GM12878 (cell line): ENCODE results near the gene EIF1. TPM values are rescaled to one million over a fixed set of nuclear protein-coding genes. Genes with fewer than 3 reads are reported as not detected.

Experiments used
- ATAC-seq: fragments of 200-7000 bp; cut with Tn5 transposase; 3 replicates; pipeline ENCODE4 v1.9.1; 2020; ENCODE audit warnings: mild to moderate bottlenecking, moderate library complexity
- BruUV-seq: library from RNA; stranded (reverse); fragments of 400-500 nt; replicated peaks from 2 replicates; lab custom pipeline; 2021; lab: Mats Ljungman, UMichigan
- CTCF ChIA-PET: fragments of 300-600 bp; sonication (Branson Sonifier 250); formaldehyde crosslinking; extraction: SDS; loops from one replicate; lab custom pipeline; 2021; ENCODE audit warnings: inconsistent platforms; lab: Yijun Ruan, JAX
- POLR2A ChIA-PET: fragments of 350-600 bp; formaldehyde crosslinking; extraction: SDS; loops from one replicate; lab custom pipeline; 2021; ENCODE audit warnings: inconsistent platforms; lab: Charles Lee
- RAD21 ChIA-PET: fragments of 300-600 bp; sonication (Branson Sonifier 250); formaldehyde crosslinking; loops from one replicate; lab custom pipeline; 2023; ENCODE audit warnings: antibody characterized with exemption; ENCODE audit not compliant: unreplicated experiment; lab: Charles Lee
- SMC1A ChIA-PET: fragments of 300-600 bp; sonication (Branson Sonifier 250); formaldehyde crosslinking; loops from one replicate; lab custom pipeline; 2023; ENCODE audit not compliant: unreplicated experiment, uncharacterized antibody; lab: Charles Lee
- DNase-seq: peaks from one replicate; pipeline ENCODE4 v3.0.0-alpha.2; 2011; ENCODE audit warnings: low read depth, low spot score
- FAIRE-seq: peaks from 3 replicates; lab custom pipeline; 2011; peaks lifted over from hg19 to GRCh38; lab: Jason Lieb, UNC
- H2AFZ ChIP-seq: 2 replicates; pipeline ENCODE4 v1.6.0; 2011; ENCODE audit warnings: low read depth, low read length, control low read depth; ENCODE audit not compliant: control insufficient read depth
- H3K27ac ChIP-seq: 2 replicates; pipeline ENCODE4 v1.5.1; 2011; ENCODE audit warnings: control low read depth; ENCODE audit not compliant: control insufficient read depth, insufficient read depth
- H3K27me3 ChIP-seq, 2 experiments: replicated peaks in 1 of 2; 2 replicates each; pipeline versions ENCODE4 v1.6.0 to v1.6.1; 2011; ENCODE audit warnings: low read length in 1 of 2; ENCODE audit not compliant: control insufficient read depth in 2 of 2, insufficient read depth in 2 of 2
- H3K36me3 ChIP-seq, 2 experiments: 2 replicates each; pipeline ENCODE4 v1.5.1; 2011; ENCODE audit warnings: low read length in 1 of 2; ENCODE audit not compliant: control insufficient read depth in 2 of 2, insufficient read depth in 2 of 2
- H3K4me1 ChIP-seq: 2 replicates; pipeline ENCODE4 v1.6.1; 2011; ENCODE audit warnings: mild to moderate bottlenecking, low read length, moderate library complexity, mixed read lengths; ENCODE audit not compliant: control insufficient read depth, insufficient read depth
- H3K4me2 ChIP-seq: 2 replicates; pipeline ENCODE4 v1.6.0; 2011; ENCODE audit warnings: control low read depth; ENCODE audit not compliant: control insufficient read depth, insufficient read depth
- H3K4me3 ChIP-seq: fragments of 200-600 bp; sonication (generic); 2 replicates; pipeline ENCODE4 v1.5.1; 2016
- H3K79me2 ChIP-seq: 2 replicates; pipeline ENCODE4 v1.6.0; 2011; ENCODE audit warnings: low read length; ENCODE audit not compliant: control insufficient read depth, insufficient read depth
- H3K9ac ChIP-seq: 2 replicates; pipeline ENCODE4 v1.8.0; 2011; ENCODE audit warnings: low read length, control low read depth, mixed read lengths; ENCODE audit not compliant: control insufficient read depth, insufficient read depth
- H3K9me3 ChIP-seq: replicated peaks from 3 replicates; pipeline ENCODE4 v1.5.1; 2011; ENCODE audit warnings: mild to moderate bottlenecking, low read length; ENCODE audit not compliant: control insufficient read depth, insufficient read depth
- H4K20me1 ChIP-seq: 2 replicates; pipeline ENCODE4 v1.6.0; 2011; ENCODE audit not compliant: control insufficient read depth, insufficient read depth
- MEF2A ChIP-seq: IDR thresholded peaks from 2 replicates; pipeline ENCODE4 v1.6.1; 2011; ENCODE audit warnings: low read depth, mild to moderate bottlenecking, low read length, moderate library complexity; ENCODE audit not compliant: insufficient read depth
- NFXL1 ChIP-seq: fragments of 450-650 bp; IDR thresholded peaks from 2 replicates; pipeline ENCODE4 v1.6.1; 2017; ENCODE audit warnings: antibody characterized with exemption, mild to moderate bottlenecking, borderline replicate concordance
- PBX3 ChIP-seq: IDR thresholded peaks from 2 replicates; pipeline ENCODE4 v1.6.1; 2011; ENCODE audit warnings: mild to moderate bottlenecking, low read depth, low read length, moderate library complexity; ENCODE audit not compliant: insufficient replicate concordance
- POLR2AphosphoS2 ChIP-seq: IDR thresholded peaks from 2 replicates; pipeline ENCODE4 v1.6.1; 2011; ENCODE audit warnings: low read depth, mild to moderate bottlenecking, low read length, improper control_type of control experiment, moderate library complexity
- RFX5 ChIP-seq: IDR thresholded peaks from 2 replicates; pipeline ENCODE4 v1.6.1; 2011; ENCODE audit warnings: low read depth, low read length, improper control_type of control experiment
- SIN3A ChIP-seq: IDR thresholded peaks from 2 replicates; pipeline ENCODE4 v1.6.1; 2012; ENCODE audit warnings: low read depth, low read length, improper control_type of control experiment
- SREBF2 ChIP-seq: IDR thresholded peaks from 2 replicates; pipeline ENCODE4 v1.6.1; 2012; ENCODE audit warnings: mild to moderate bottlenecking, low read length
- TARDBP ChIP-seq: IDR thresholded peaks from 2 replicates; pipeline ENCODE4 v1.6.1; 2016; ENCODE audit warnings: borderline replicate concordance
- TCF12 ChIP-seq: IDR thresholded peaks from 2 replicates; pipeline ENCODE4 v1.6.1; 2011; ENCODE audit warnings: low read depth, mild to moderate bottlenecking, low read length
- TCF7 ChIP-seq: IDR thresholded peaks from 2 replicates; pipeline ENCODE4 v1.6.1; 2014; ENCODE audit warnings: antibody characterized with exemption, borderline replicate concordance
- YBX1 ChIP-seq: fragments of 450-650 bp; IDR thresholded peaks from 2 replicates; pipeline ENCODE4 v1.6.1; 2016; ENCODE audit warnings: antibody characterized with exemption
- WGBS: methylation state at CpG from one replicate; pipeline ENCODE4 v1.1.6; 2016; ENCODE audit warnings: low lambda C conversion rate; ENCODE audit not compliant: insufficient replicate concordance, insufficient coverage; ENCODE audit errors: missing lambda C conversion rate; 5-methylcytosine and 5-hydroxymethylcytosine counted together
- in situ Hi-C: fragments of 300-500 bp; cut with MboI; formaldehyde crosslinking; loops from 9 replicates; pipeline ENCODE4 v1.14.3; 2018; ENCODE audit warnings: mixed read lengths
- intact Hi-C: fragments of 100-400 bp; cut with micrococcal nuclease; formaldehyde crosslinking; loops from one replicate; pipeline ENCODE4 v1.14.2; 2022; ENCODE audit not compliant: unreplicated experiment
- polyA plus RNA-seq, 11 experiments: library from polyadenylated mRNA; depleted of rRNA in 4 of 11; unstranded in 6 of 11; stranded (reverse) in 5 of 11; fragments of >200 nt; fragmentation: Nextera tagmentation in 4 of 11; fragmentation: Illumina TruSeq in 1 of 11; extraction: Ambion mirVana in 4 of 11; extraction: Trizol in 1 of 11; gene quantifications; 1 replicate in 1 of 11; 2 replicates in 10 of 11; pipeline versions ENCODE4 v1.2.1 to v1.2.3, GENCODE V29; 2011 to 2016; ENCODE audit warnings: inconsistent platforms in 2 of 11, missing spikeins in 2 of 11, low read depth in 1 of 11
- total RNA-seq, 4 experiments: library from RNA; depleted of rRNA in 3 of 4; stranded (reverse); fragments of >200 nt in 3 of 4; fragmentation: Illumina TruSeq in 1 of 4; extraction: Trizol in 1 of 4; gene quantifications; 2 replicates each; pipeline versions ENCODE4 v1.2.1 to v1.2.3, GENCODE V29; 2013 to 2021

Gene EIF1
- total and polyA plus RNA-seq, 10 of the 15 experiments (the other 5 are each of a cell fraction or from before 2014, with no cell fraction given): 39.4 to 815 (median 480) TPM

DNA sequence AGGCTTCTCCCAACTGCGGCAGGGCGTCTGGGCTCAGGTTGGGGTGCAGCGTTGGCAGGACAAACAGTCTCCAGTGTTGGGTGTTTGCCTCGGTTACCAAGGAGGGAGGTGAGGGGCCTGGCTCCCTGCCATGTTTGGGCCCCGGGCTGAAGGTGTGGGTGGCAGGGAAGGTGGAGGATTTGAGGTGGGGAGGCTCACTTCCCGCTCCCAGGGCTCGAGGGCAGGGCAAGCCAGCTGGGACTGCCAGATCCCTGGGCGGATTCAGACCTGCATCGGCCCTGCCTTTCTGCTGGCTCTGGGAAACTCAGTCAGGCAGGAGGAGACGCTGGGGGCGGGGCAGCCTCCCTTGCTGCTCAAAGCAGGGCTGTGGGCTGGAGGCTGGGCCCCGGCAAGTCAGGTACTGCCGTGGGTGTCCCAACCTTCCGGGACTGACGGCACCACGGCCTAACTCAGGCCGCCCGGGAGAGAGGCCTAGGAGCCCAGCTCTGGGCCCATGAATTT is 33.0 kb upstream of the EIF1 start:
- H3K36me3 ChIP-seq: no peaks in the 10 kb centered on the region
- 31% methylated on average over 17 of the region's 18 CpGs for WGBS
- CTCF ChIA-PET: no interaction called here
- in situ Hi-C loops (no loop called here), intact Hi-C loops (no loop called here)
- no peak for TF ChIP-seq TARDBP
- TF ChIP-seq PBX3: no peak
- no peak for TF ChIP-seq POLR2AphosphoS2
- no peak for TF ChIP-seq TCF7
- TF ChIP-seq YBX1: no peak
- TF ChIP-seq RFX5: no peak
- no peak for TF ChIP-seq SIN3A
- TF ChIP-seq NFXL1: no peak
- TF ChIP-seq MEF2A: no peak
- no peak for TF ChIP-seq SREBF2
- TF ChIP-seq TCF12: no peak
- ATAC-seq (no peak), FAIRE-seq (no peak), DNase-seq (no peak)
- H3K9ac ChIP-seq: no peak overlapping the region
- no peak overlapping the region for H2AFZ ChIP-seq
- no peaks in the 10 kb centered on the region; a peak in 1 of 4 replicates for H3K27me3 ChIP-seq
- H3K79me2 ChIP-seq: no peaks in the 10 kb centered on the region
- no peak overlapping the region for H3K4me3 ChIP-seq
- POLR2A ChIA-PET: no interaction called here
- BruUV-seq: no TSS peak
- H3K4me2 ChIP-seq: no peak overlapping the region
- SMC1A ChIA-PET: no interaction called here
- H3K27ac ChIP-seq: no peak overlapping the region
- no peaks in the 10 kb centered on the region; the same call in 1 of the 2 replicates for H3K4me1 ChIP-seq
- RAD21 ChIA-PET: no interaction called here
- no peaks in the 10 kb centered on the region for H4K20me1 ChIP-seq
- no peaks in the 10 kb centered on the region for H3K9me3 ChIP-seq
